Fibroblast of lung (primary cell): ENCODE measurements around the gene PDE3B.

Experiments
- CTCF ChIP-seq, 2 donors: IDR thresholded peaks in 1 of 2; conservative IDR thresholded peaks in 1 of 2; 1 replicate in 1 of 2; 2 replicates in 1 of 2; pipeline ENCODE4 v1.5.1; 2011 to 2012; ENCODE audit warnings: low read length in 2 of 2, control low read depth in 1 of 2, inconsistent platforms in 1 of 2, low read depth in 1 of 2, mild to moderate bottlenecking in 1 of 2
- EZH2 ChIP-seq: IDR thresholded peaks from 2 replicates; pipeline ENCODE4 v1.5.1; 2012; ENCODE audit warnings: low read length, control low read depth, mild to moderate bottlenecking; ENCODE audit errors: missing control alignments

GRCh38 chr11:14644226-14645014 lies 816 bp downstream of the PDE3B start:
- TF ChIP-seq CTCF (conservative IDR thresholded peaks at IDR 0.05 in 1 of 2, IDR thresholded peaks at IDR 0.05 in 1 of 2; ENCODE audit: low read depth in 1 of 2, low read length in 2 of 2) (peak in 1 of 2 donors; percentile 28), EZH2 (no peak)
